Testis (tissue), 3 donors: Measurements from ENCODE around the gene SUCNR1. TPM values are rescaled to one million over a fixed set of nuclear protein-coding genes. Genes with fewer than 3 reads are reported as not detected.
"Not testable (repeated sequence)": the region's sequence is repeated elsewhere in the genome, so short reads cannot be mapped to it uniquely, and the experiment has no call there.

Source experiments
- DNase-seq: peaks from one replicate; pipeline ENCODE4 v3.0.0-alpha.2; 2019
- H3K27ac ChIP-seq, 2 donors: fragments of 200-600 bp; sonication (generic); one replicate each; pipeline ENCODE4 v1.5.1; 2019
- H3K27me3 ChIP-seq: fragments of 200-600 bp; sonication (generic); one replicate; pipeline ENCODE4 v1.5.1; 2019
- H3K36me3 ChIP-seq: fragments of 200-600 bp; sonication (generic); one replicate; pipeline ENCODE4 v1.5.1; 2017; ENCODE audit warnings: low read depth; ENCODE audit errors: missing control alignments
- H3K4me1 ChIP-seq: fragments of 200-600 bp; sonication (generic); one replicate; pipeline ENCODE4 v1.5.1; 2019
- H3K4me3 ChIP-seq, 2 donors: fragments of 200-600 bp; sonication (generic); one replicate each; pipeline ENCODE4 v1.5.1; 2017 to 2019
- H3K9me3 ChIP-seq: fragments of 200-600 bp; sonication (generic); one replicate; pipeline ENCODE4 v1.5.1; 2017
- CTCF ChIP-seq, 3 experiments: fragments of 450-650 bp in 2 of 3; fragments of 200-600 bp in 1 of 3; sonication (generic) in 1 of 3; IDR thresholded peaks; one replicate each; pipeline ENCODE4 v1.5.1; 2016 to 2019; ENCODE audit warnings: antibody characterized with exemption in 3 of 3, mild to moderate bottlenecking in 2 of 3, moderate library complexity in 1 of 3
- POLR2A ChIP-seq: fragments of 450-650 bp; IDR thresholded peaks from one replicate; pipeline ENCODE4 v1.6.1; 2017; ENCODE audit warnings: antibody characterized with exemption, mild to moderate bottlenecking, moderate library complexity
- WGBS, 2 donors: methylation state at CpG; one replicate each; pipeline ENCODE4 v1.1.5; 2018; 5-methylcytosine and 5-hydroxymethylcytosine counted together
- intact Hi-C: fragments of 100-400 bp; cut with DNase I; formaldehyde crosslinking; loops from one replicate; pipeline ENCODE4 v1.15.1; 2023; ENCODE audit warnings: low total_unique reads
- polyA plus RNA-seq: library from polyadenylated mRNA; stranded (reverse); fragments of 350-450 nt; fragmentation: Illumina TruSeq; extraction: RNeasy Lipid Tissue Mini Kit (QIAGEN cat#74804); gene quantifications from one replicate; pipeline ENCODE4 v1.2.3, GENCODE V29; 2014; ENCODE audit warnings: low read depth, low replicate concordance; ENCODE audit not compliant: insufficient read depth
- total RNA-seq, 2 donors: library from RNA; depleted of rRNA; stranded (reverse); fragments of >200 nt; gene quantifications; one replicate each; pipeline ENCODE4 v1.2.3, GENCODE V29; 2016

Gene SUCNR1
- total and polyA plus RNA-seq, 3 donors from 2014 or later, result 0.06 to 0.42 TPM; not detected in 1

GRCh38 chr3:151894219-151894618 is 20.8 kb downstream of the SUCNR1 start:
- H3K9me3 ChIP-seq, result no peaks in the 10 kb centered on the region
- no peak overlapping the region for H3K4me3 ChIP-seq
- H3K27ac ChIP-seq, result no peak overlapping the region
- H3K27me3 ChIP-seq, result no peaks in the 10 kb centered on the region
- intact Hi-C loops, result no loop called here
- H3K36me3 ChIP-seq, result no peaks in the 10 kb centered on the region
- no peak for DNase-seq
- TF ChIP-seq CTCF (IDR thresholded peaks at IDR 0.05) (no peak), POLR2A (no peak)
- no peaks in the 10 kb centered on the region for H3K4me1 ChIP-seq

- Histone ChIP-seq H3K36me3 (no peaks in the 10 kb centered on the region), H3K27me3 (no peaks in the 10 kb centered on the region), H3K27ac (no peak overlapping the region), H3K9me3 (no peaks in the 10 kb centered on the region), H3K4me1 (no peaks in the 10 kb centered on the region), H3K4me3 (no peak overlapping the region)
- TF ChIP-seq POLR2A (no peak), CTCF (IDR thresholded peaks at IDR 0.05) (no peak)
- intact Hi-C loops, result no loop called here
- 34 to 37% methylated on average over 4 of the region's 4 CpGs for WGBS, 2 donors
- no peak for DNase-seq
Observed at GRCh38 chr3:151895478-151896241, 22.2 kb downstream of the SUCNR1 start.

GRCh38 chr3:151896246-151897012 is 23.0 kb downstream of the SUCNR1 start:
- peaks cover 4% of the 10 kb centered on the region for H3K4me1 ChIP-seq
- H3K27ac ChIP-seq, result no peak overlapping the region
- no peaks in the 10 kb centered on the region for H3K27me3 ChIP-seq
- H3K4me3 ChIP-seq, result no peak overlapping the region
- no peak for DNase-seq
- H3K9me3 ChIP-seq, result no peaks in the 10 kb centered on the region
- no peak for TF ChIP-seq CTCF (IDR thresholded peaks at IDR 0.05)
- no peak for TF ChIP-seq POLR2A
- intact Hi-C loops, result no loop called here
- H3K36me3 ChIP-seq, result no peaks in the 10 kb centered on the region
- 83 to 86% methylated on average over 4 of the region's 4 CpGs for WGBS, 2 donors

- intact Hi-C loops, H3K9me3 ChIP-seq, H3K4me3 ChIP-seq, H3K27ac ChIP-seq, H3K27me3 ChIP-seq, H3K36me3 ChIP-seq, DNase-seq: not testable (repeated sequence)
- H3K4me1 ChIP-seq, result peaks cover 21% of the 10 kb centered on the region
- WGBS, 2 donors, result no CpG with 5 or more reads among the region's 1 CpG
Observed at GRCh38 chr3:151898121-151898520, 24.7 kb downstream of the SUCNR1 start.

- peaks cover 27% of the 10 kb centered on the region for H3K4me1 ChIP-seq
- intact Hi-C loops, H3K9me3 ChIP-seq, H3K36me3 ChIP-seq, H3K27ac ChIP-seq, H3K27me3 ChIP-seq, H3K4me3 ChIP-seq, DNase-seq: not testable (repeated sequence)
- 93 to 94% methylated on average over 3 of the region's 3 CpGs for whole genome bisulfite sequencing, 2 donors
Observed at GRCh38 chr3:151898564-151899261, 25.3 kb downstream of the SUCNR1 start.
